Fibroblast of lung (primary cell): ENCODE data around the gene EFNB3. TPM values are rescaled to one million over a fixed set of nuclear protein-coding genes. Genes with fewer than 3 reads are reported as not detected.

Experiments used
- DNase-seq, 2 donors: peaks; one replicate each; pipeline versions ENCODE4 v3.0.0 to v3.0.0-alpha.2; 2010; ENCODE audit warnings: low read depth in 2 of 2
- H2AFZ ChIP-seq: 2 replicates; pipeline ENCODE4 v1.5.1; 2012; ENCODE audit warnings: low read length, control low read depth, inconsistent platforms
- H3K27ac ChIP-seq: 2 replicates; pipeline ENCODE4 v1.5.1; 2011; ENCODE audit warnings: low read length, control low read depth; ENCODE audit not compliant: insufficient read depth
- H3K27me3 ChIP-seq: 2 replicates; pipeline ENCODE4 v1.5.1; 2011; ENCODE audit warnings: mild to moderate bottlenecking, low read length; ENCODE audit not compliant: control insufficient read depth, insufficient read depth
- H3K36me3 ChIP-seq: 2 replicates; pipeline ENCODE4 v1.5.1; 2011; ENCODE audit warnings: low read length; ENCODE audit not compliant: control insufficient read depth, insufficient read depth
- H3K4me1 ChIP-seq: 2 replicates; pipeline ENCODE4 v1.5.1; 2011; ENCODE audit warnings: low read length; ENCODE audit not compliant: control insufficient read depth, insufficient read depth; ENCODE audit errors: extremely low read depth
- H3K4me2 ChIP-seq: 2 replicates; pipeline ENCODE4 v1.5.1; 2011; ENCODE audit warnings: low read length, control low read depth; ENCODE audit not compliant: insufficient read depth; ENCODE audit errors: extremely low read depth
- H3K4me3 ChIP-seq, 4 experiments: fragments of 200-600 bp in 1 of 4; sonication (generic) in 1 of 4; replicated peaks in 1 of 4; 2 replicates each; pipeline ENCODE4 v1.5.1; 2011 to 2016; ENCODE audit warnings: low read length in 4 of 4, low read depth in 3 of 4, mild to moderate bottlenecking in 3 of 4, control low read depth in 2 of 4, inconsistent platforms in 1 of 4, mixed read lengths in 1 of 4; ENCODE audit not compliant: insufficient read depth in 1 of 4; ENCODE audit errors: control extremely low read depth in 1 of 4
- H3K79me2 ChIP-seq: 2 replicates; pipeline ENCODE4 v1.5.1; 2012; ENCODE audit warnings: mild to moderate bottlenecking, low read length, inconsistent platforms; ENCODE audit not compliant: control insufficient read depth, insufficient read depth
- H3K9ac ChIP-seq: 2 replicates; pipeline ENCODE4 v1.5.1; 2011; ENCODE audit warnings: mild to moderate bottlenecking, low read length, control low read depth; ENCODE audit not compliant: insufficient read depth
- H3K9me3 ChIP-seq: 2 replicates; pipeline ENCODE4 v1.5.1; 2012; ENCODE audit warnings: low read depth, low read length; ENCODE audit not compliant: control insufficient read depth, insufficient read depth
- H4K20me1 ChIP-seq: 2 replicates; pipeline ENCODE4 v1.5.1; 2011; ENCODE audit warnings: low read length; ENCODE audit not compliant: control insufficient read depth, insufficient read depth; ENCODE audit errors: extremely low read depth
- CTCF ChIP-seq, 2 donors: IDR thresholded peaks in 1 of 2; conservative IDR thresholded peaks in 1 of 2; 1 replicate in 1 of 2; 2 replicates in 1 of 2; pipeline ENCODE4 v1.5.1; 2011 to 2012; ENCODE audit warnings: low read length in 2 of 2, control low read depth in 1 of 2, inconsistent platforms in 1 of 2, low read depth in 1 of 2, mild to moderate bottlenecking in 1 of 2
- EZH2 ChIP-seq: IDR thresholded peaks from 2 replicates; pipeline ENCODE4 v1.5.1; 2012; ENCODE audit warnings: low read length, control low read depth, mild to moderate bottlenecking; ENCODE audit errors: missing control alignments
- polyA plus RNA-seq, 2 donors: library from polyadenylated mRNA; depleted of rRNA in 1 of 2; stranded (reverse) in 1 of 2; unstranded in 1 of 2; fragments of >200 nt; gene quantifications; 2 replicates each; pipeline ENCODE4 v1.2.1, GENCODE V29; 2011 to 2012; ENCODE audit warnings: missing spikeins in 1 of 2
- total RNA-seq: library from RNA; depleted of rRNA; stranded (reverse); fragments of >200 nt; gene quantifications from 2 replicates; pipeline ENCODE4 v1.2.1, GENCODE V29; 2014

Gene EFNB3
- total and polyA plus RNA-seq, 2 donors (not counting 1 experiment from before 2014, with no cell fraction given), result 0.33 to 3.7 TPM

- Histone ChIP-seq H3K4me1 (peaks cover 4% of the 10 kb centered on the region), H3K9ac (no peak overlapping the region), H3K27me3 (peaks cover 11% of the 10 kb centered on the region), H3K79me2 (no peaks in the 10 kb centered on the region), H3K4me2 (no peak overlapping the region), H4K20me1 (no peaks in the 10 kb centered on the region), H3K27ac (no peak overlapping the region), H3K9me3 (no peaks in the 10 kb centered on the region), H3K36me3 (peaks cover 4% of the 10 kb centered on the region), H3K4me3 (no peak overlapping the region), H2AFZ (no peak overlapping the region)
- TF ChIP-seq CTCF (conservative IDR thresholded peaks at IDR 0.05 in 1 of 2, IDR thresholded peaks at IDR 0.05 in 1 of 2; ENCODE audit: low read depth in 1 of 2, low read length in 2 of 2) (no peak), EZH2 (no peak)
- no peak for DNase-seq
Measured at GRCh38 chr17:7700510-7700909, 4.5 kb upstream of the EFNB3 start.

GRCh38 chr17:7701681-7702080 lies 3.3 kb upstream of the EFNB3 start:
- no peak overlapping the region for H3K27ac ChIP-seq
- no peak for TF ChIP-seq CTCF (conservative IDR thresholded peaks at IDR 0.05 in 1 of 2, IDR thresholded peaks at IDR 0.05 in 1 of 2; ENCODE audit: low read depth in 1 of 2, low read length in 2 of 2)
- TF ChIP-seq EZH2, result no peak
- H4K20me1 ChIP-seq, result no peaks in the 10 kb centered on the region
- peaks cover 4% of the 10 kb centered on the region for H3K4me1 ChIP-seq
- H3K4me2 ChIP-seq, result no peak overlapping the region
- H3K27me3 ChIP-seq, result peaks cover 23% of the 10 kb centered on the region
- H2AFZ ChIP-seq, result no peak overlapping the region
- DNase-seq, result no peak
- no peaks in the 10 kb centered on the region for H3K9me3 ChIP-seq
- no peak overlapping the region for H3K9ac ChIP-seq
- H3K36me3 ChIP-seq, result peaks cover 2% of the 10 kb centered on the region
- H3K4me3 ChIP-seq, result no peak overlapping the region
- H3K79me2 ChIP-seq, result no peaks in the 10 kb centered on the region

GRCh38 chr17:7702776-7703175 lies 2.2 kb upstream of the EFNB3 start:
- Histone ChIP-seq H3K9me3 (no peaks in the 10 kb centered on the region), H3K4me2 (no peak overlapping the region), H2AFZ (no peak overlapping the region), H4K20me1 (no peaks in the 10 kb centered on the region), H3K4me1 (peaks cover 4% of the 10 kb centered on the region), H3K27me3 (peaks cover 25% of the 10 kb centered on the region), H3K9ac (no peak overlapping the region), H3K36me3 (peaks cover 2% of the 10 kb centered on the region), H3K79me2 (no peaks in the 10 kb centered on the region), H3K27ac (no peak overlapping the region), H3K4me3 (no peak overlapping the region)
- TF ChIP-seq EZH2 (no peak), CTCF (conservative IDR thresholded peaks at IDR 0.05 in 1 of 2, IDR thresholded peaks at IDR 0.05 in 1 of 2; ENCODE audit: low read depth in 1 of 2, low read length in 2 of 2) (no peak)
- DNase-seq, result no peak
